ENCODE measurements around the gene GRK3. TPM values are rescaled to one million over a fixed set of nuclear protein-coding genes. Genes with fewer than 3 reads are reported as not detected.
"Not testable (repeated sequence)": the region's sequence is repeated elsewhere in the genome, so short reads cannot be mapped to it uniquely, and the experiment has no call there.

The GRK3 gene
- polyA plus RNA-seq, 12 donors = 5.7 to 16.8 (median 8.5) TPM; not detected in 1

DNA sequence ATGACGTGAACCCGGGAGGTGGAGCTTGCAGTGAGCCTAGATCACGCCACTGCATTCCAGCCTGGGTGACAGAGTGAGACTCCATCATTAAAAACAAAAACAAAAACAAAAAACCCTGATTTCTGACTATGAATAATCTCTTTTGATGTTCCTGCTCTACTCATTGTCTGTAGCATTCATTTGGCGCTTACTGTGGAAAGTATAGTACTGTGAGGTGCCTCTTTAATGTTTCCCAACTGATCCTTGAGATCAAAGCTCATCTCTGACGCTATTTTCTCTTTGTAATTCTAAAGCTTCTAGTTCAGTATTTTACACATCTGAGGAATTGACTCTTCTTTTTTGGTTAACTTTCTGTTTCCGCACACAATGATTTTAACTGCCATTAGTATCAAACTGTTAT, 60.0 kb downstream of the GRK3 start:
- no peak for DNase-seq

DNA sequence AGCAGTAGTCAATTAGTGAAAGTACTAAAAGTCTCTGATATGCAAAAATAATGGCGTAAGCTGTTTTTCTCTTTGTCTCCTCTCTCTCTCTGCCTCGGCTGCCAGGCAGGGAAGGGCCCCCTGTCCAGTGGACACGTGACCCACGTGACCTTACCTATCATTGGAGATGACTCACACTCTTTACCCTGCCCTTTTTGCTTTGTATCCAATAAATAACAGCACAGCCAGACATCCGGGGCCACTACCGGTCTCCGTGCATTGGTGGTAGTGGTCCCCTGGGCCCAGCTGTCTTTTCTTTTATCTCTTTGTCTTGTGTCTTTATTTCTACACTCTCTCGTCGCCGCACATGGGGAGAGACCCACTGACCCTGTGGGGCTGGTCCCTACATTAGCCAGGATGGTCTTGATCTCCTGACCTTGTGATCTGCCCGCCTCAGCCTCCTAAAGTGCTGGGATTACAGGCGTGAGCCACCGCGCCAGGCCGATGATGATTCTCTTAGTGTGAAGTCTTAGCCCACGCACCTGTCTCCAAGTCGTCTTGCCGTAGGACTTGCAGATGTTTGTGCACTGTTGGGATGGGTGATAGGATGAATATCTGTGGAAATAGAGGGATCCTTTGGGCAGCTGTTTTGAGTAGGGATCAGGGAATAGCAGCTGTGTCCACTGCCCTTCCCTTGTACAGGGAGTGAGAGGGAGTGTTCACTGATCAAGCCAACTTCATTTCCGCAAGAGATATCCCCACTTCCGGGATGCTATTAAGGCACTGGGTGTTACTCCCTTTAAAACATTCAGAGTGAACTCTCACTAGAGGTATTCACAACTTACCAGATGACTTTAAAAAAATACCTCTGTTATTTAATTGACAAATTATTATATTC, 61.5 kb downstream of the GRK3 start:
- not testable (repeated sequence) for DNase-seq

DNA sequence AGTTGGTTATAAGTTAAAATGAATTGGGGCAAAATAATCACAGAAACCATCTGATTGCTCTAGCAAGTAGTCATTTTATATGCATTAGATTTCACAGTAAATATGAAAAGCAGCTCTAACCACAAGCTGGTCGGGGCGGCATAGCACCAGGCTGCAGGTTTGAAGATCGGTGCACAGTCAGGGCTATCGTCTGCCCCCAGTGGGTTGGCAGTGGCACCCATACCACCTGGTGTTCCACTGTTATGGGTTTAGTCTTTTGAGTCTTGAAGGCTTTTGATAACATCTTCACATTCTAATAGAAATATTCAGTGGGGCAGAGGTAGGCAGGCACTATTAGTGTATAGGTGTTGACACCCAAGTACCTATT, 62.1 kb downstream of the GRK3 start:
- no peak for DNase-seq

DNA sequence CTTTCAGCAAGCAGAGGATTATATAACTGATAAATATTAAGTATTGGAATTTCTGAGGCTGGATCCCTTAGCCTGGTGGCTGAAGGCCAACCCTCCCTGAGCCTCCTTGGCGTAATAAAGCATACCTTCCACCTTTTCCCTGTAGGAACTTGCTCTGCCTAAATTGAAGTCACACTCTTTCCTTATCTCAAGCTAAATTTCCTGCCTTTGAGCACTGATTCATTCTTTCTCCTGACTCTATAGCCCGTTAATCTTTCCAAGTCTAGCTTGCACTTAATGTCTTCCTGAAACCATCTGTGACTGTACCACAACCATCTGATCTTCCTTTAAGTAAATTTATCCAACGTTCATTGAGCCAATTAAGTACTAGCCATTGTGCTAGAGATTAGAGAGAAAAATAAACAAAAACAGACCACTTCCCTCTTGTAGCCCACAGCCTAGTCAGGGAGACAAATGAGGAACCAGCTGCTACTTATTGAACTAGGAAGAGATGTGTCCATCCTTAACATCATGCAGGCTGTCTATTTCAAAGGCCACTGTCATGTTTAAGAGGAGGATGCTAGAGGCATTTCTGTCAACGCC, 62.9 kb downstream of the GRK3 start:
- DNase-seq = no peak

DNA sequence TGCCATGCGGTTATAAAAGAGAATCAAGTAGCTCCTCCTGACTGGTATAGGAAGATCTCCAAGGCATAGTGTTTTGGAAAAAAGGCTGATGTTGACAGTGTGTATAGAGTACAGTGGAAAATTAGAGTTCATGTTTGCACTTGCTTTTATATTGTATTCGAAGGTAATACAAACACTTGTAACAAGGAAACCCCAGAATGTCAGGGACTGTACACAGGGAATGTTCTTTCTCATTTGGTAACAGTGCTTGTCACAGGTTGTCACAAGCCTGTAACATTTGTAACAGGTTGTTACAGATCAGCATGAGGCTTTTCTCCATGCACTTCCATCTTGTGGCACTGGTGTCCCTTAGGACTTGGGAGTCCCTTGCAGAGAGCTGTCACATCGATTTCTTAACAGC, 64.0 kb downstream of the GRK3 start:
- no peak for DNase-seq

DNA sequence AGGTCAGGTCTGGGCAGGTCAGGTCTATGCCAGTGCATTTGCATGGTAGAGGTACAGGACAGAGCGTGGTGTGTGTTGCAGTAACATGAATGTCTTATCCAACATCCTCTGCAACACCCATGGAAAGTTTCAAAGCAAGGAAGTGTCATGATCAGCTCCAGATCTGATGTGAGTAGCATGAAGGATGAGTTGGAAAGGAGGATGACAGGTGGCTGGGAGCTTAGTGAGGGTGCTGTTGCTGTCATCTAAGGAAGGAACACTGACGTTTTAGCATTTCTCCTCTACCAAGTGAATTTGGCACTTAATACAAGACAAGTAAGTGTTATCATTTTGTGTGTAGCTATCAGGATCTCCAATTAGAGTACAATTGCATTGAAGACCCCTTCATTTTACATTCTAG, 65.1 kb downstream of the GRK3 start:
- DNase-seq = no peak

DNA sequence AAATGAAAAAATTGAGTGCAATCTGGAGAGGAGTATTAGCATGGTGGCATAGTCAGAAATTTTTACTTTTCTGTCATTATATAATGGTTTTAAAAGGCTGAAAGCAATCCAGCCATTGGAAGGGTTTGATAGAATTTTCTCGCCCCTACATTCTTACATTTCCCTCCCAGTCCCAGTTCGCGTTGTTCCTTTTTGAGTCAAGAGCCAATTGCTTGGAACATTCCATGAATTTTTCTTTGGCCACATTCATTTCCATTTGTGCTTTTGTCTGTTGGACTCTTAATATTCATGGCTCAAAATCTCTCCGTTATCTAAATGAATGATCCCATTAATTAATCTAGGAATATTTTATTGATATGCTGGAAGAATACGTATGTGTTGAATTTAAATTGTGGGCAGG, 66.0 kb downstream of the GRK3 start:
- DNase-seq = no peak

DNA sequence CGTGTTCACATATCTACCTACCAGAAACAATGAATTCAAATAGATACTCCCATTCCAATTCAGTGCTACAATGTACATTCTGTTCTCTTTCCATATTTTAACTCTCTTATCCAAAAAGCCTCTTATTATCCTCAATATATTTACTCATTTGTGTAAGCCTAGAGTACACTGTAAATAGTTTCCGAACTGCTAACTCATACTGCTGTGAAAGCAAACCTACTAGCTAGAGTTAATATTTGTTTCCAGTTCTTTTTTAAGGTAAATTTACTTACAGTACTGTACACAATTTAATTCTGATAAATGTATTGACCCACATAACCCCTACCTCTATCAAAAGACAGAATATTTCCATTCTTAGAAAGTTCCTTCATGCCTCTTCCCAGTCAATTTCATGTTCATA, 71.8 kb downstream of the GRK3 start:
- no peak for DNase-seq

DNA sequence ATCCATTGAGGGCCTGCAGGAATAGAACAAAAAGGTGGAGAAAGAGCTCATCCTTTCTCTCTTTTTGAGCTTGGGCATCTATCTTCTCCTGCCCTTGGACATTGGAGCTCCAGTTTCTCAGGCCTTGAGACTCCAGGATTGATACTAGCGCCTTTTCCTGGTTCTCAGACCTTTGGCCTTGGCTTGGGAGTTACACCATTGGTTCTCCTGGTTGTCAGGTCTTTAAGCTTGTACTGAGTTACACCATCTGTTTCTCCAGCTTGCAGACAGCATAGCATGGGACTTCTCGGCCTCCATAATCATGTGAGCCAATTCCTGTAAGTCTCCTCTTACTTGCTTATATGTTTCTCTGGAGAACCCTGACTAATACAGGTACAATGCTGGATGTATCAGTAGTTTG, 72.6 kb downstream of the GRK3 start:
- no peak for DNase-seq

DNA sequence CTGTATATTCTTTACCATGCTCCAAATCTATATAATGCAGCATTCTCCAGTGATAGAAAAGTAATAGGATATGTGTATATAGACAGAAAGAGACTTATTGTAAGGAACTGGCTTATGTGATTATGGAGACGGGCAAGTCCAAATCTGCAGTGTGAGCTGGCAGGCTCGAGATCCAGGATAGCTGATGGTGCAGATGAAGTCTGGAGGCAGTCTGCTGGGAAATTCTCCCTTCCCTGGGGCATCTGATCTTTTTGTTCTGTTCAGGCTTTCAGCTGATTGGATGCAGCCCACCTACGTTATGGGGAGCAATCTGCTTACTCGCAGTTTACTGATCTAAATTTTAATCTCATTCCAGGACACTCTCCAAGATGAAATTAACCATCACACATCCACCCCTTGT, 73.2 kb downstream of the GRK3 start:
- no peak for DNase-seq

DNA sequence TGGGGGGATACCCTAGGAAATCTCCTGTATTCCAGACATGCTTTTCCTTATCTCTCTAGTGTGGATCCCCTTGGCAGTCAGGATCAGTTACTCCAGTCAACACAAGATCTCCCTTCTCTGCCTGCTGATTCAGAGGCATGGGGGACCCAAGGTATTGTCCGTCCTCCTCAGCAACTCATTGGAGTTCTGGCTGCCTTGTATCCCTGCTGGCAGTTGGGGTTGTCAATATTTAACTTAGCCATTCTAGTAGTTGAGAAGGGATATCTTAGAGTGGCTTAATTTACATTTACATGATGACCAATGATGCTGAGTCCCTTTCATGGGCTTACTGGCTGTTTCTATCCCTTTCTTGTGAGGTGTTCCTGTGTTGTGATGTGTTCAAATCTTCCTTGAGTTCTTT, 74.2 kb downstream of the GRK3 start:
- DNase-seq = no peak

DNA sequence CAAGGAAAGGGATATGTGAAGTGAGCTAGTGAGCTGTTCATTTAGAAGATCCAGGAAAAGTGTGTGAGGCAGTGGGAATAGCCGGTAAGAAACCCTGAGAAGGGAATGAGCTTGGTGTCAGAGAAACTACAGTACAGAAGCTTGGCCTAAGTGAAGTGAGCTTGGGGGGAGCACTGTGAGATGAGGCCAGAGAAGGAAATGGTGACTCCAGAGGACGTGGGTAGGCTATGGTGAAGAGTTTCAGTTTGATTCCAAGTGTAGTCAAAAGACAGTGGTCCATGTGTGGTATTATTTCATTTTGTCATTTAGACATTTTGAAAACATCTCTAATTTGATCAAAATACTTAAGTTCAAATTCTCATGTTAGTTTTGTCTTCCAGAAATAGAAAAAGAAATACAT, 77.2 kb downstream of the GRK3 start:
- no peak for DNase-seq

DNA sequence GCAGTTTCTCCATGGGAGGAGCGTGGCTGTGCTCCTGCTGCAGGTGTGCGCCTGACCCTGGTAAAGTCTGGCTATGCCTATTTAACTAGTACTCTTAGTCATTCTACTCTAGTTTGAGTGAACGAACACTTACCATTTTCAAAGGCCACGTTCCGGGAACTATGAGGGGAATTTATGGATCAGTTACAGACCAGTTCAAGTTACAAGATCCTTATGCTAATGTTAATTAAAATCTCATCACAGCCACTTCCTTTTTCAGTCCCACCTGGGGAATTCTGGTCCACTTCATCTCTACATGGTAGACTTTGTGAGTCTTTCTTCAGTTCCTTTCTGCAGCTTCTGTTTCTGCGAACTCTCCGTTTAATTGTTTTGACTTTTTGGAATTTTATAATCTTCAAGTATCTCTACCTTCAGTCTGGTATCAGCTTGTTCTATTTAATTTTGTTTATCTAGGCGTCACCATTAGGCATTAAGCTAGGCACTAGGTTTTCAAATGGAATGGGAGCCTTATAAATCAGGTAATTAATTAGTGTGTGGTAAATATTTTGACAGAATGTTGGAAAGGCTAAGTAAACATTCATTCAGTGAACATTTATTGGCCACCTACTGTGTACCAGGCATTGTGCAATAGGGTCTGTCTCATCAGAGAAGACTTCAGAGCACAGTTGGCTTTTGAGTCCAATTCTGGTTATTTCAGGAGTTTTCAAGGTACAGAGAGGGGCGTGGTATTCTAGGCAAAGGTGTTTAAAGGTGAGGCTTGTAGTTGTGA, 78.9 kb downstream of the GRK3 start:
- DNase-seq = no peak

DNA sequence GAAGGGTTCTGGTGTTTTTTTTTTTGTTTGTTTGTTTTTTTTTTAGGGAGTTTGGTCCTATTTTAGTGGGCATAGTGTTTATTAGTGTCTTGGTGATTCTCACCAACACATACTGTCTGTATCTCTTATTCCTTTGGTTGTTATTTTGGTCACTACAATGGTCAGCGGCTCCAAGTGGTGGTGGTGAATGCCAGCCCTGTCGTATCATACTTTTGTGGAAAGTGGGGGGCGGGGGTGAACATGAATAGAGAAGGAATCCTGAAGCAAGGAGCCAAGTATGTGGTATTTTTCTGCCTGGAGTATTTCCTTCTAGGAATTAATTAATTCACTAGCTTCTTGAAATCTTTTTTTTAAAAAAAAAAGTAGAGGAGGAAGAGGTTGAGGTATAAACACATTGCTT, 79.6 kb downstream of the GRK3 start:
- DNase-seq = no peak

DNA sequence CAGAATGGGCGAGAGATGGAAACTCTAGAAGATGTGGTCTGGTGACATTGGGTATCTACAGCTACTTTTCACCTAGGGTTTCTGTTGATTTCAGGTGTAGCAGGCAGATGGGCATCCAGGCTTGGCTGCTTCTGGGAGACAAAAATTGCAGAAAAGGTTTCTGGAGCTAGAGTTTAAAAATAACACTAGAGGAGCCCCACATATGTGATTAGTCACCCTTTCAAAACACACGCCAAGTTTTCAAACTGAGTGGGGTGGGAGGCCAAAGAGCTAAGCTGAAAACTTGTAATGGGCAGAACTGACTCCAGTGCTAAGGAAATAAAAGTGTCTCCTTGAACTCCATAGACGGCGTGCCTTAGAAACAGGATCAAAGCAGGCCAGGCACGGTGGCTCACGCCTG, 80.8 kb downstream of the GRK3 start:
- DNase-seq = no peak

DNA sequence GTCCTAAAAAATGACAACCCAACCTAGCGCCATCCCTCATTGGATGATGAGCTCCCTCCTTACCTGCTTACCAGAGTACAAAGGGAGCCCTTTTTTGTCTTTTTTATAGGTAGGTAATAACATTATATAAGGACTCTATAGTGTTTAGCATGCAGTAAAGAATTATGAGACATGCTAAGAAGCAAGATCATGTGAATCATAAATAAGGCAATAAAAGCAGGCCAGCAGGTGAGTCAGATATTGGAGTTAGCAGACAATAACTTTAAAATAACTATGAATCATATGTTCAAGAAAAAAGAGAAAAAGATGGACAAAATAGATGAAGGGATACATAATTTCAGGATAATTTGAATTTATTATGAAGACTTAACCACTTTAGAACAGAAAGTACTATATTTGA, 81.5 kb downstream of the GRK3 start:
- DNase-seq = no peak

DNA sequence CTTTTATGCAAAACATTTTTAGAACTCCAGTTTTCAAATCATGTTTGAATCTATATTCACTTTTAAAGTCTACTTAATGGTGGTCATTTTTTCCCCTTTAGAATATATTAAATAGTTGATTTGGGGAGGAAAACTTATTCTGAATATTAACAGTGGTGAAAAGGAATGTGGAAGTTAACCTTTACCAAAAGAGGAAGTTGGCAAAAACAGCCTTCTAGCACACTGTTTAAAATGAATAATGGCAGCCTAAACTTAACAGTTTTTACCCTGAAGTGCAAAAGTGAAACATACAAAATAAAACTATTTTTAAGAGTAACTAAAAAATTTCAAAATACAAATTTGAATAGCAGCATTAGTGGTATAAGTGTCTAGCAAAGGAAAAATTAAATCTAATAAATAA, 86.4 kb downstream of the GRK3 start:
- no peak for DNase-seq

DNA sequence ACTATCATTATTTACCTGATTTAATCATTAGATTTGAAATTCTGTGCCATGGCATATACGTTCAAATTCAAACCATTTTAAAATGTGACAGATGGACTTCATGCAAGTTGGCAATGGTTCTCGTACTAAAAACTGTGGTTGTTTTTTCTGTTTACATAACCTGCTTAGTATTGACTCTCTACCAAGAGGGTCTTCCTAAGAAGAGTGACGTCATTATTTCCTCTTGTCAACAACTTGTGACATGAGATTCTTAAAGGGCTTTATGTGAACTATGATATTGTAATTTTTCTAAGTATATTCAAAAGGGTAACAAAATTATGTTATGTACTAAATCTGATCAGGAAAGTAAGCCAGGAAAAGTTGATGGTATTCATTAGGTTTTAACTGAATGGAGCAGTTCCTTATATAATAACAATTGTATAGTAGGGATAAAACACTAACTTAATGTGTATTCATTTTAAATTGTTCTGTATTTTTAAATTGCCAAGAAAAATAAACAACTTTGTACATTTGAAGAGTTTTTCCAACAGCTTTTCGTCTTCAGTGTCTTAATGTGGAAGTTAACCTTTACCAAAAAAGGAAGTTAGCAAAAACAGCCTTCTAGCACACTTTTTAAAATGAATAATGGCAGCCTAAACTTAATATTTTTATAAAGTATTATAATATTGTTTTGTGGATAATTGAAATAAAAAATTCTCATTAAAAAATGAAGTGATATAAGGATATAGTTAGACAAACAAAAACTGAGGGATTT, 87.0 kb downstream of the GRK3 start:
- DNase-seq = no peak

DNA sequence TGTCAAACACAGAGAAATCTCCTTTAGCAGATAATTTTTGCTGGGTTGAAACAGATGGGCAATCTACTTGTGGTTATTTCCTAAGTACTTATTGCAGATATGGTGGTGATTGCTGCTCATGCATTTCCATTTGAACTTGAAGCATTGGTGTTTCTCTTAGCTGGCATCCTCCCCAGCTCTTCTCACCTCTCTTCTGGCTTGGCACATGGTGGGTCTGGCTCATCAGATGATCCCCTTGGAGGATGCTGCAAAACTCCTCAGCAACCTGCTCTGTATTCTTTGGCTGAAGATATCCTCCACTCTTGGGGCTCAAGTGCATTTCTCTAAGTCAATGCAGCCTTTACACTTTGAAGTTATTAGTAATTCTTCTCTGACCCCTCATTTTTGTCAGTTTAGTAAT, 90.2 kb downstream of the GRK3 start:
- no peak for DNase-seq

DNA sequence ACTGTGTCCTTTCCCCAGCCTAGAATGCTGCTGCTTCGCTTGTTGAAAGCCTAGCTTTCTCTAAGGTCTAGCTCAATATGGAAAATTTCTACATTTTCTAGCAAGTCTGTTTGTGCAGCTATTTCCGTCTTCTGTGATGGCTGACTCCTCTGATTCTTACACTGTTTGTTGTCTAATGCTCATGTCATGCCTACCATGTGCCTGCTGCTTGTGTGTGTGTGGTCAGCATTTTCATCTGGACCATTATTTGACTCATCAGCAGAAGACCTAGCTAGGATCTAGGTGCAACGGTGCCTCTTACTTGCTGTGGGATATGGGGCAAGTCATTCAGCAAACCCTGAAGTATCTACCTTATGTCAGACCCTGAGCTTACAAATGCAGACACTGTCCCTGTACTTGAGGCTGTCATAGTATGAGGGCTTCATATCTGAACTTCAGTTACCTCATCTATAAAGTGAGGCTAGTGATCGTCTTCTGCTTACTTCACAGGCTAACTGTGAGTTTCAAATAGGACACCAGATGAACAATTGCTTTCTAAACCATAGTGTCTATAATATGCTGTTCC, 91.0 kb downstream of the GRK3 start:
- DNase-seq = no peak

DNA sequence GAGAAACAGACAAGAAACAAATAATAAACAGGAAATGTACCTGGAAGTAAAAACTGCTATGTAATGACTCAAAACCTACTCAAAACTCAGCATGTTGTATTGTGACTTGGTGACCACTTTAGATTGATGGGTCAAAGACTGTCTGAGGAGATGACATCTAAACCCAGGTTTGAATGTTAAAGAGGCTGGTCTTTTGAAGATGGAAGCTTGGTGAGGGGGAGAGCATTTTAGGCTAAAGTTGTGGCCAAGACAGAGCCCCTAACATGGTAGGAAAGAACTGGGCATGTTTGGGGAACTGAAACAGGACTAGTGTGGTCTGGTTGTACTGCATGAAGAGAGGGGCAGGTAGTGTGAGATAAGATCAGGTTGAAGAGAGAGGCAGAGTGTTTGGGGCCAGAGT, 92.2 kb downstream of the GRK3 start:
- no peak for DNase-seq

DNA sequence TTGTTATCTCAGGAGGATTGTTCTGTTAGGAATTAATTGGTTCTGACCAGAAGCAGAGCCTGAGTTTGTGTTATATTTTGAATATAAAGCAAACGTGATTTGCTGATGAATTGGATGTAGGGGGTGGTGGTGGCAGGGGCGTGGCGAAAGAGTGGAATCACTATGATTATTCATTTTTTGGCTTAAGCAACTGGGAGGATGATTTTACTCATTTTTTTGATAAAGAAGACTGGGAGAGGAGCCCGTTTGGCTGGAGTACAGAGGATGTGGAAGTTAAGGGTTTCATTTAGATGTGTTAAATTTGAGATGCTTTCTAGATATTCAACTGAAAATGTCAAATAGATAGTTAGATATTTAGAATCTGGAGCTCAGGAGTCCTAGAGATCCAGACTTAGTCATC, 94.2 kb downstream of the GRK3 start:
- no peak for DNase-seq

All from muscle of arm (tissue), 12 donors.